HepG2 (cell line): ENCODE data around the gene PEPD. TPM values are rescaled to one million over a fixed set of nuclear protein-coding genes. Genes with fewer than 3 reads are reported as not detected.

ENCODE experiments used
- ATAC-seq: fragments of 200-7000 bp; cut with Tn5 transposase; 3 replicates; pipeline ENCODE4 v1.9.1; 2020; ENCODE audit warnings: mild to moderate bottlenecking, moderate library complexity
- BruUV-seq: library from RNA; stranded (reverse); fragments of 400-500 nt; replicated peaks from 2 replicates; lab custom pipeline; 2021; lab: Mats Ljungman, UMichigan
- CTCF ChIA-PET: fragments of 300-600 bp; formaldehyde crosslinking; extraction: SDS; loops from one replicate; lab custom pipeline; 2021; ENCODE audit warnings: low total read pairs, inconsistent platforms, low intra/inter-chr PET ratio; lab: Yijun Ruan, JAX
- POLR2A ChIA-PET: fragments of 350-600 bp; sonication (Branson Sonifier 250); formaldehyde crosslinking; loops from one replicate; lab custom pipeline; 2020; ENCODE audit warnings: antibody characterized with exemption, inconsistent platforms; lab: Yijun Ruan, JAX
- DNase-seq: peaks from one replicate; pipeline ENCODE4 v3.0.0-alpha.2; 2015; ENCODE audit warnings: low spot score
- FAIRE-seq: peaks from 3 replicates; lab custom pipeline; 2011; peaks lifted over from hg19 to GRCh38; lab: Jason Lieb, UNC
- H2AFZ ChIP-seq: one replicate; pipeline ENCODE4 v1.6.1; 2011; ENCODE audit warnings: low read length, inconsistent platforms
- H3K27ac ChIP-seq: fragments of 300-600 bp; 3 replicates; pipeline ENCODE4 v1.8.0; 2011; ENCODE audit warnings: mixed run types, mild to moderate bottlenecking, mixed read lengths, low read length, inconsistent platforms; ENCODE audit not compliant: insufficient read depth; ENCODE audit errors: extremely low read length
- H3K27me3 ChIP-seq, 2 experiments: fragments of 200-600 bp in 1 of 2; 2 replicates in 1 of 2; 3 replicates in 1 of 2; pipeline versions ENCODE4 v1.6.0 to v1.8.0; 2011; ENCODE audit warnings: low read length in 2 of 2, mild to moderate bottlenecking in 2 of 2, moderate library complexity in 2 of 2, inconsistent platforms in 1 of 2; ENCODE audit not compliant: insufficient read depth in 2 of 2, control insufficient read depth in 1 of 2
- H3K36me3 ChIP-seq, 2 experiments: fragments of 200-600 bp in 1 of 2; replicated peaks in 1 of 2; 2 replicates in 1 of 2; 3 replicates in 1 of 2; pipeline versions ENCODE4 v1.5.1 to v1.8.0; 2011; ENCODE audit warnings: low read length in 2 of 2, inconsistent platforms in 1 of 2; ENCODE audit not compliant: insufficient read depth in 2 of 2, control insufficient read depth in 1 of 2
- H3K4me1 ChIP-seq: 2 replicates; pipeline ENCODE4 v1.5.1; 2012; ENCODE audit warnings: low read length, inconsistent platforms; ENCODE audit not compliant: insufficient read depth
- H3K4me2 ChIP-seq: 2 replicates; pipeline ENCODE4 v1.6.0; 2011; ENCODE audit warnings: low read depth, low read length, inconsistent platforms
- H3K4me3 ChIP-seq, 3 experiments: fragments of 200-600 bp in 1 of 3; sonication (generic), shearing (Covaris generic) in 1 of 3; replicated peaks in 1 of 3; 2 replicates each; pipeline ENCODE4 v1.5.1; 2011 to 2016; ENCODE audit warnings: low read length in 3 of 3, inconsistent platforms in 2 of 3, low read depth in 2 of 3, mild to moderate bottlenecking in 2 of 3, control low read depth in 1 of 3, mixed read lengths in 1 of 3; ENCODE audit not compliant: insufficient read depth in 1 of 3
- H3K79me2 ChIP-seq: one replicate; pipeline ENCODE4 v1.6.1; 2011; ENCODE audit warnings: low read length, inconsistent platforms; ENCODE audit not compliant: insufficient read depth
- H3K9ac ChIP-seq: 2 replicates; pipeline ENCODE4 v1.6.0; 2011; ENCODE audit warnings: mild to moderate bottlenecking, low read depth, low read length, inconsistent platforms; ENCODE audit not compliant: insufficient read depth
- H3K9me3 ChIP-seq: 2 replicates; pipeline ENCODE4 v1.5.1; 2012; ENCODE audit warnings: mild to moderate bottlenecking, low read length
- H4K20me1 ChIP-seq: 2 replicates; pipeline ENCODE4 v1.6.0; 2011; ENCODE audit warnings: inconsistent platforms, mild to moderate bottlenecking, low read length, moderate library complexity; ENCODE audit not compliant: insufficient read depth
- CBX5 ChIP-seq: sonication (generic); formaldehyde crosslinking; IDR thresholded peaks from 2 replicates; pipeline ENCODE4 v1.4.0; 2020; ENCODE audit warnings: missing genetic modification reagents, borderline replicate concordance
- FOSL1 ChIP-seq: sonication (generic); formaldehyde crosslinking; IDR thresholded peaks from 2 replicates; pipeline ENCODE4 v1.9.0; 2021; ENCODE audit warnings: missing genetic modification reagents, borderline replicate concordance
- HDAC6 ChIP-seq: fragments of 200-600 bp; sonication (generic); IDR thresholded peaks from 2 replicates; pipeline ENCODE4 v1.7.0; 2017; ENCODE audit warnings: mild to moderate bottlenecking, antibody characterized with exemption, low read length, low read depth
- HNF4A ChIP-seq: sonication (generic); formaldehyde crosslinking; IDR thresholded peaks from 2 replicates; pipeline ENCODE4 v1.4.0; 2020; ENCODE audit warnings: missing genetic modification reagents
- KLF15 ChIP-seq: sonication (generic); formaldehyde crosslinking; IDR thresholded peaks from 2 replicates; pipeline ENCODE4 v1.8.1; 2023; ENCODE audit warnings: borderline replicate concordance, mild to moderate bottlenecking, inconsistent platforms, missing genetic modification reagents, mixed read lengths
- MBD4 ChIP-seq: IDR thresholded peaks from 2 replicates; pipeline ENCODE4 v1.6.1; 2012; ENCODE audit warnings: low read length, inconsistent platforms, borderline replicate concordance
- NR1H2 ChIP-seq: sonication (generic); formaldehyde crosslinking; IDR thresholded peaks from 2 replicates; pipeline ENCODE4 v1.8.1; 2022; ENCODE audit warnings: low read depth, missing genetic modification reagents, borderline replicate concordance
- RELA ChIP-seq: sonication (generic); formaldehyde crosslinking; IDR thresholded peaks from 2 replicates; pipeline ENCODE4 v1.4.0; 2020; ENCODE audit warnings: missing genetic modification reagents
- SMAD3 ChIP-seq: sonication (generic); formaldehyde crosslinking; IDR thresholded peaks from 2 replicates; pipeline ENCODE4 v1.4.0; 2020; ENCODE audit warnings: missing genetic modification reagents
- TAF15 ChIP-seq: fragments of 200-400 bp; formaldehyde crosslinking; IDR thresholded peaks from one replicate; pipeline ENCODE4 v1.6.1; 2018; ENCODE audit warnings: mild to moderate bottlenecking, low read depth, low read length; ENCODE audit not compliant: poor library complexity, severe bottlenecking
- ZEB1 ChIP-seq: IDR thresholded peaks from 2 replicates; pipeline ENCODE4 v1.6.1; 2012; ENCODE audit warnings: mild to moderate bottlenecking, low read depth, inconsistent platforms; ENCODE audit not compliant: insufficient replicate concordance
- ZNF235 ChIP-seq: sonication (generic); formaldehyde crosslinking; IDR thresholded peaks from 2 replicates; pipeline ENCODE4 v1.8.1; 2023; ENCODE audit warnings: mild to moderate bottlenecking, missing genetic modification reagents, borderline replicate concordance
- ZNF343 ChIP-seq: sonication (generic); formaldehyde crosslinking; IDR thresholded peaks from 2 replicates; pipeline ENCODE4 v1.4.0; 2020; ENCODE audit warnings: mild to moderate bottlenecking, missing genetic modification reagents
- ZNF382 ChIP-seq: sonication (generic); formaldehyde crosslinking; IDR thresholded peaks from 2 replicates; pipeline ENCODE4 v1.5.0; 2020; ENCODE audit warnings: missing genetic modification reagents, mild to moderate bottlenecking, borderline replicate concordance
- ZNF75D ChIP-seq: sonication (generic); formaldehyde crosslinking; IDR thresholded peaks from 2 replicates; pipeline ENCODE4 v1.8.1; 2023; ENCODE audit warnings: missing genetic modification reagents, mild to moderate bottlenecking, borderline replicate concordance
- ZNF773 ChIP-seq: sonication (generic); formaldehyde crosslinking; IDR thresholded peaks from 2 replicates; pipeline ENCODE4 v1.4.0; 2020; ENCODE audit warnings: missing genetic modification reagents, borderline replicate concordance
- ZNF788 ChIP-seq: sonication (generic); formaldehyde crosslinking; IDR thresholded peaks from 2 replicates; pipeline ENCODE4 v1.5.0; 2020; ENCODE audit warnings: mild to moderate bottlenecking, missing genetic modification reagents, borderline replicate concordance
- WGBS: methylation state at CpG from one replicate; pipeline ENCODE4 v1.1.6; 2017; ENCODE audit warnings: low lambda C conversion rate; 5-methylcytosine and 5-hydroxymethylcytosine counted together
- in situ Hi-C: cut with HindIII; loops from 2 replicates; pipeline ENCODE4 v1.10.0; 2017; ENCODE audit warnings: low pct_unique_long_range_greater_than_20kb; ENCODE audit not compliant: extremely low pct_ligation_motif_present
- intact Hi-C: fragments of 100-400 bp; cut with micrococcal nuclease; formaldehyde crosslinking; loops from one replicate; pipeline ENCODE4 v1.10.0; 2022; ENCODE audit not compliant: unreplicated experiment
- polyA plus RNA-seq, 8 experiments: library from polyadenylated mRNA; depleted of rRNA in 3 of 8; stranded (reverse) in 7 of 8; unstranded in 1 of 8; fragments of >200 nt; fragmentation: Illumina TruSeq in 4 of 8; extraction: Trizol in 4 of 8; gene quantifications; 2 replicates each; pipeline versions ENCODE4 v1.2.1 to v1.2.3, GENCODE V29; 2011 to 2016; ENCODE audit warnings: low read depth in 4 of 8, missing spikeins in 1 of 8, mixed read lengths in 1 of 8; ENCODE audit not compliant: insufficient read depth in 1 of 8
- total RNA-seq, 5 experiments: library from RNA; depleted of rRNA; stranded (reverse); fragments of >200 nt; fragmentation: Illumina TruSeq; extraction: Trizol; gene quantifications; 2 replicates each; pipeline ENCODE4 v1.2.3, GENCODE V29; 2016; ENCODE audit warnings: low read depth in 1 of 5
- TF ChIP-seq, protein P1 (sequence below): sonication (generic); formaldehyde crosslinking; IDR thresholded peaks from 2 replicates; pipeline ENCODE4 v1.5.1; 2020; ENCODE audit warnings: missing genetic modification reagents, mild to moderate bottlenecking, borderline replicate concordance
- TF ChIP-seq, protein P2 (sequence below): sonication (generic); formaldehyde crosslinking; IDR thresholded peaks from 2 replicates; pipeline ENCODE4 v1.5.0; 2020; ENCODE audit warnings: mild to moderate bottlenecking, missing genetic modification reagents
- TF ChIP-seq, protein P3 (sequence below): sonication (generic); formaldehyde crosslinking; IDR thresholded peaks from 2 replicates; pipeline ENCODE4 v1.4.0; 2020; ENCODE audit warnings: missing genetic modification reagents

The PEPD gene
- total and polyA plus RNA-seq, 2 of the 13 experiments (the other 11 are each of a cell fraction or from before 2014, with no cell fraction given), result 60.7 to 75.1 TPM

DNA sequence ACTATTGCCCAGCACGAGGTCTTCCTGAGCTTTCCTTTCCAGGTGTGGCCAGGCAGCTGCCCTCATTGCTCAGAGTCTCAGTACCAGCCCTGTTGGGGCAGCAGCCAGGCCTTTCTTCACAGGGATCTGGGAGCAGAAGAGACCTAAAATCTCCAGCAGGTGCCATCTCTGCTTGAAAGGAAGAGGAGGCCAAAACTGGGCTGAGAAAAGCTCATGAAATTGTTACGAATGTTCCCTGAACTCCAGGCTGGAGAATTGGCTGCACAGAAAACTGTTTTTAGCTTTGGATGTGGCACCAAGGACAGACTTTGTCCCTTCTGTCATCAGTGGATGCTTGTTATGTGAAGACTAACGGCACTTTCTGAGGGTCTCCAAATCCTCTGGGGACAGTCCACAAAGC, 8.7 kb upstream of the PEPD start (continued):
- no peak for TF ChIP-seq KLF15 (CRISPR knock-in tag)
- no peak for TF ChIP-seq ZNF773 (CRISPR knock-in tag)
- TF ChIP-seq, protein P1, sequence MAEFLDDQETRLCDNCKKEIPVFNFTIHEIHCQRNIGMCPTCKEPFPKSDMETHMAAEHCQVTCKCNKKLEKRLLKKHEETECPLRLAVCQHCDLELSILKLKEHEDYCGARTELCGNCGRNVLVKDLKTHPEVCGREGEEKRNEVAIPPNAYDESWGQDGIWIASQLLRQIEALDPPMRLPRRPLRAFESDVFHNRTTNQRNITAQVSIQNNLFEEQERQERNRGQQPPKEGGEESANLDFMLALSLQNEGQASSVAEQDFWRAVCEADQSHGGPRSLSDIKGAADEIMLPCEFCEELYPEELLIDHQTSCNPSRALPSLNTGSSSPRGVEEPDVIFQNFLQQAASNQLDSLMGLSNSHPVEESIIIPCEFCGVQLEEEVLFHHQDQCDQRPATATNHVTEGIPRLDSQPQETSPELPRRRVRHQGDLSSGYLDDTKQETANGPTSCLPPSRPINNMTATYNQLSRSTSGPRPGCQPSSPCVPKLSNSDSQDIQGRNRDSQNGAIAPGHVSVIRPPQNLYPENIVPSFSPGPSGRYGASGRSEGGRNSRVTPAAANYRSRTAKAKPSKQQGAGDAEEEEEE, result no peak
- no peak for TF ChIP-seq ZNF788 (CRISPR knock-in tag)
- no peak for TF ChIP-seq TAF15
- TF ChIP-seq, all 625 proteins: peak for 0

DNA sequence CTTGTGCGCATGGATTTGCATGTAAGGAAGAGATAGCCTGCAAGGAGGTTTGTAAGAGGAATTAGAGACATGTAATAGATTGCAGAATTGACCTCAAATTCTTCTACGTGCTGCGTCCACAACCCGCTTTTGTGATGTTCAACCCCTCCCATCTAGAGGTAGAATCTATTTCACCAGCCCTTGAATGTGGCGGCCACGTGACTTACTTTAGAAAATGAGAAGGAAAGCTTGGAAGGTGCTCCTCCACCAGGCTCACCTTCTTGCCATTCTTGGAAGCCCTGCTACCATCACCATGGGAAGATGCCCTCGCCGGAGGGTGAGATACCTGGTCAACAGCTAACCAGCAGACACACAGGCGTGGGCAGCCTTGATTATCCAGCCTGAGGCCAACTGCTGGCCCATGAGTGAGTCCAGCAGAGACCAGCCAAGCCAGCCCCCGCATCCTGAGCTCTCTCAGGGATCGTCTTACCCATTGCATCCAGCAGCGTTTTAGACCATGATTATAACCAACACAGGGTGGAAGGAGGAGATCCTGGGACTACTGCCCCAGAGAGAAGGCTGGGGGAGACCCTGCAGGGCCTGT, 7.6 kb upstream of the PEPD start:
- Histone ChIP-seq H3K27ac (no peak overlapping the region), H3K79me2 (no peaks in the 10 kb centered on the region), H3K27me3 (peaks cover 6 to 27% of the 10 kb centered on the region in 2 experiments; a peak in 4 of 5 replicates), H4K20me1 (no peaks in the 10 kb centered on the region), H3K4me1 (peaks cover 3% of the 10 kb centered on the region), H3K9ac (no peak overlapping the region), H2AFZ (no peak overlapping the region), H3K36me3 (no peaks in the 10 kb centered on the region), H3K4me2 (no peak overlapping the region), H3K9me3 (no peaks in the 10 kb centered on the region), H3K4me3 (no peak overlapping the region)
- intact Hi-C loops, result no loop called here
- no peak for DNase-seq
- ChIA-PET CTCF (no interaction called here), POLR2A (no interaction called here)
- TF ChIP-seq ZNF75D (no peak), HNF4A (no peak), ZNF343 (CRISPR knock-in tag) (no peak), FOSL1 (no peak), ZNF382 (CRISPR knock-in tag) (no peak), SMAD3 (no peak), NR1H2 (no peak), ZNF235 (CRISPR knock-in tag) (no peak), ZEB1 (no peak), RELA (no peak), MBD4 (no peak), CBX5 (CRISPR knock-in tag) (no peak), HDAC6 (no peak)
- TF ChIP-seq, protein P2, sequence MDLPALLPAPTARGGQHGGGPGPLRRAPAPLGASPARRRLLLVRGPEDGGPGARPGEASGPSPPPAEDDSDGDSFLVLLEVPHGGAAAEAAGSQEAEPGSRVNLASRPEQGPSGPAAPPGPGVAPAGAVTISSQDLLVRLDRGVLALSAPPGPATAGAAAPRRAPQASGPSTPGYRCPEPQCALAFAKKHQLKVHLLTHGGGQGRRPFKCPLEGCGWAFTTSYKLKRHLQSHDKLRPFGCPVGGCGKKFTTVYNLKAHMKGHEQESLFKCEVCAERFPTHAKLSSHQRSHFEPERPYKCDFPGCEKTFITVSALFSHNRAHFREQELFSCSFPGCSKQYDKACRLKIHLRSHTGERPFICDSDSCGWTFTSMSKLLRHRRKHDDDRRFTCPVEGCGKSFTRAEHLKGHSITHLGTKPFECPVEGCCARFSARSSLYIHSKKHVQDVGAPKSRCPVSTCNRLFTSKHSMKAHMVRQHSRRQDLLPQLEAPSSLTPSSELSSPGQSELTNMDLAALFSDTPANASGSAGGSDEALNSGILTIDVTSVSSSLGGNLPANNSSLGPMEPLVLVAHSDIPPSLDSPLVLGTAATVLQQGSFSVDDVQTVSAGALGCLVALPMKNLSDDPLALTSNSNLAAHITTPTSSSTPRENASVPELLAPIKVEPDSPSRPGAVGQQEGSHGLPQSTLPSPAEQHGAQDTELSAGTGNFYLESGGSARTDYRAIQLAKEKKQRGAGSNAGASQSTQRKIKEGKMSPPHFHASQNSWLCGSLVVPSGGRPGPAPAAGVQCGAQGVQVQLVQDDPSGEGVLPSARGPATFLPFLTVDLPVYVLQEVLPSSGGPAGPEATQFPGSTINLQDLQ, result no peak
- TF ChIP-seq, protein P3, sequence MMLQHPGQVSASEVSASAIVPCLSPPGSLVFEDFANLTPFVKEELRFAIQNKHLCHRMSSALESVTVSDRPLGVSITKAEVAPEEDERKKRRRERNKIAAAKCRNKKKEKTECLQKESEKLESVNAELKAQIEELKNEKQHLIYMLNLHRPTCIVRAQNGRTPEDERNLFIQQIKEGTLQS (CRISPR knock-in tag), result no peak
- in situ Hi-C loops, result no loop called here
- no TSS peak for BruUV-seq
- ATAC-seq, result no peak
- FAIRE-seq, result no peak
- WGBS, result 37% methylated on average over 8 of the region's 12 CpGs
